GM19035 (cell line): Measurements from ENCODE around the gene IL22RA1.

Source experiments
- ATAC-seq: cut with Tn5 transposase; IDR thresholded peaks from one replicate; pipeline ENCODE4 v1.9.1; 2021; ENCODE audit not compliant: unreplicated experiment

Gene IL22RA1

GRCh38 chr1:24142546-24143534 is at the start of gene IL22RA1:
IL22RA1 (minus strand) TSS chr1:24143140; CDS start chr1:24143082, 58 bp downstream.
- ATAC-seq = no peak

GRCh38 chr1:24191860-24192259 is 48.9 kb upstream of the IL22RA1 start:
- ATAC-seq = peak; percentile 25

- ATAC-seq = peak; percentile 37
Observed at GRCh38 chr1:24190983-24191461, 48.1 kb upstream of the IL22RA1 start.

GRCh38 chr1:24189528-24189927 is 46.6 kb upstream of the IL22RA1 start:
- no peak for ATAC-seq

- ATAC-seq = peak; percentile 43
Observed at GRCh38 chr1:24186993-24187790, 44.3 kb upstream of the IL22RA1 start, which contains the start of gene IFNLR1. IFNLR1 (minus strand) TSS chr1:24187289; CDS start chr1:24187248, 41 bp downstream.

- ATAC-seq = no peak
Observed at GRCh38 chr1:24186711-24186992, 43.7 kb upstream of the IL22RA1 start.

- no peak for ATAC-seq
Observed at GRCh38 chr1:24186031-24186710, 43.2 kb upstream of the IL22RA1 start.

- ATAC-seq = no peak
Observed at GRCh38 chr1:24185076-24185475, 42.1 kb upstream of the IL22RA1 start.

- ATAC-seq = no peak
Observed at GRCh38 chr1:24182061-24182460, 39.1 kb upstream of the IL22RA1 start.

GRCh38 chr1:24181619-24182018 is 38.7 kb upstream of the IL22RA1 start:
- no peak for ATAC-seq

- no peak for ATAC-seq
Observed at GRCh38 chr1:24180676-24181075, 37.7 kb upstream of the IL22RA1 start.

- ATAC-seq = no peak
Observed at GRCh38 chr1:24179251-24179840, 36.4 kb upstream of the IL22RA1 start.

GRCh38 chr1:24178407-24178806 is 35.5 kb upstream of the IL22RA1 start:
- no peak for ATAC-seq

GRCh38 chr1:24177161-24177560 is 34.2 kb upstream of the IL22RA1 start:
- ATAC-seq = no peak

- no peak for ATAC-seq
Observed at GRCh38 chr1:24175033-24175755, 32.3 kb upstream of the IL22RA1 start.

- ATAC-seq = no peak
Observed at GRCh38 chr1:24173638-24174575, 31.0 kb upstream of the IL22RA1 start.

GRCh38 chr1:24172598-24172997 is 29.7 kb upstream of the IL22RA1 start:
- no peak for ATAC-seq

- ATAC-seq = no peak
Observed at GRCh38 chr1:24169286-24169685, 26.3 kb upstream of the IL22RA1 start.

GRCh38 chr1:24168245-24168644 is 25.3 kb upstream of the IL22RA1 start:
- ATAC-seq = no peak
